ENCODE results near the gene ITSN1. TPM values are rescaled to one million over a fixed set of nuclear protein-coding genes. Genes with fewer than 3 reads are reported as not detected.

The ITSN1 gene
- total RNA-seq, 1 donor from 2014 or later: 57.3 TPM

- no peak for DNase-seq
These were observed 174.8 kb downstream of the ITSN1 start for GRCh38 chr21:33817138-33817537.

GRCh38 chr21:33817663-33818451 is 175.6 kb downstream of the ITSN1 start:
- DNase-seq: no peak

GRCh38 chr21:33820230-33820770 is 178.0 kb downstream of the ITSN1 start:
- DNase-seq: no peak

GRCh38 chr21:33820798-33821197 is 178.5 kb downstream of the ITSN1 start:
- DNase-seq: no peak

- DNase-seq: no peak
These were observed 179.4 kb downstream of the ITSN1 start for GRCh38 chr21:33821503-33822322.

GRCh38 chr21:33824156-33824941 is 182.0 kb downstream of the ITSN1 start:
- no peak for DNase-seq

- no peak for DNase-seq
These were observed 183.1 kb downstream of the ITSN1 start for GRCh38 chr21:33825419-33825818.

- DNase-seq: no peak
These were observed 183.6 kb downstream of the ITSN1 start for GRCh38 chr21:33825915-33826314.

GRCh38 chr21:33828083-33828482 is 185.8 kb downstream of the ITSN1 start:
- DNase-seq: no peak

- no peak for DNase-seq
These were observed 186.3 kb downstream of the ITSN1 start for GRCh38 chr21:33828577-33828976.

- DNase-seq: no peak
These were observed 187.5 kb downstream of the ITSN1 start for GRCh38 chr21:33829844-33830243.

GRCh38 chr21:33831962-33832659 is 189.8 kb downstream of the ITSN1 start:
- no peak for DNase-seq

GRCh38 chr21:33834801-33835500 is 192.7 kb downstream of the ITSN1 start:
- DNase-seq: no peak

- no peak for DNase-seq
These were observed 193.6 kb downstream of the ITSN1 start for GRCh38 chr21:33835920-33836319.

GRCh38 chr21:33836408-33836807 is 194.1 kb downstream of the ITSN1 start:
- DNase-seq: no peak

- DNase-seq: no peak
These were observed 196.9 kb downstream of the ITSN1 start for GRCh38 chr21:33839167-33839716.

GRCh38 chr21:33839806-33840205 is 197.5 kb downstream of the ITSN1 start:
- no peak for DNase-seq

- DNase-seq: no peak
These were observed 198.5 kb downstream of the ITSN1 start for GRCh38 chr21:33840771-33841170.

GRCh38 chr21:33841561-33841960 is 199.3 kb downstream of the ITSN1 start:
- no peak for DNase-seq

GRCh38 chr21:33843216-33843615 is 200.9 kb downstream of the ITSN1 start:
- DNase-seq: no peak

All from dermis blood vessel endothelial cell (primary cell).